Upper lobe of right lung (tissue), 1 donor: ENCODE results near the gene FOXJ3. TPM values are rescaled to one million over a fixed set of nuclear protein-coding genes. Genes with fewer than 3 reads are reported as not detected.

ENCODE experiments used
- ATAC-seq: fragments of 200-7000 bp; cut with Tn5 transposase; one replicate; pipeline ENCODE4 v1.9.1; 2020; ENCODE audit warnings: mild to moderate bottlenecking, moderate library complexity
- DNase-seq: peaks from one replicate; pipeline ENCODE4 v3.0.0-alpha.2; 2020
- H3K27ac ChIP-seq: fragments of 200-600 bp; one replicate; pipeline ENCODE4 v1.8.0; 2022
- H3K27me3 ChIP-seq: fragments of 200-600 bp; one replicate; pipeline ENCODE4 v1.8.0; 2022; ENCODE audit warnings: mild to moderate bottlenecking
- H3K36me3 ChIP-seq: fragments of 200-600 bp; one replicate; pipeline ENCODE4 v1.8.0; 2022
- H3K4me1 ChIP-seq: fragments of 200-600 bp; one replicate; pipeline ENCODE4 v1.8.0; 2022
- H3K4me3 ChIP-seq: fragments of 200-600 bp; one replicate; pipeline ENCODE4 v1.8.0; 2022; ENCODE audit warnings: mild to moderate bottlenecking
- H3K9me3 ChIP-seq: fragments of 200-600 bp; one replicate; pipeline ENCODE4 v1.8.0; 2022
- intact Hi-C: fragments of 100-400 bp; cut with DNase I; formaldehyde crosslinking; loops from one replicate; pipeline ENCODE4 v1.11.0; 2022
- total RNA-seq: library from RNA; stranded (reverse); fragmentation: NEBNext Ultra II Directional; extraction: Animal tissue kit (Norgen Biotek cat#: 25700); gene quantifications from one replicate; pipeline ENCODE4 v1.2.1, GENCODE V29; 2021
- TF ChIP-seq, protein P1 (sequence below): fragments of 200-600 bp; IDR thresholded peaks from one replicate; pipeline ENCODE4 v1.8.0; 2022; ENCODE audit warnings: antibody characterized with exemption
- donor health status: DM: no; HTN: yes; CAD: no; lungs with severe emphysema.

FOXJ3 gene
- total RNA-seq, 1 donor from 2014 or later, result 47.0 TPM

DNA sequence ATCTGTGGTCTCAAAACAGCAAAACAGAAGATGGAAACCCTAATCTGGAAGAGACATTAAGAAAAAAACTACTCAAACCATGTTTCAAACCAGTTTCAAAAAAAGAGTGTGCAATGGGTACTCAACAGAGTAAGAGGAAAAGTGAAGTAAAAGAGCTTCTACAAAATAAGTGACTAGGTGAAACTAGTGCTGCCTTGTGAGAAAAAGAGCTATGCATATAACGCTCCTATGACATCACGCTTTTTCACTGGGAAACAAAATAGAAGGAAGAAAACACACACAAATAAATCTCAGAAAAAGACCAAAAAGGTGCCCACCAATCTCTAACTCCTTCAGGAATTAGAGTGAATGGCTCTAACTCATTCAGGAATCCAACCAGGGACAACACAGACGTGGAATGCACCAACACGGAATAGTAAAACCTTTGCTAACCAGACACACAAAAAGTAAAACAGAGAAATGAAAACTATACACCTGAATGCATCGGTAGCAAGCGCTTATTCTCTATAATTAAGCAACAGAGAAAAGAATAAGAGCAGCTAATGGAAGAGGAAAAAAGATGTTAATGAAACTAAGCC is 1.3 kb downstream of the FOXJ3 start:
- H3K4me1 ChIP-seq, result peaks cover 26% of the 10 kb centered on the region
- DNase-seq, result no peak
- H3K36me3 ChIP-seq, result no peaks in the 10 kb centered on the region
- intact Hi-C loops, result no loop called here
- peak overlapping the region; percentile 98 for H3K4me3 ChIP-seq
- no peaks in the 10 kb centered on the region for H3K9me3 ChIP-seq
- H3K27ac ChIP-seq, result peak overlapping the region; percentile 90
- H3K27me3 ChIP-seq, result no peaks in the 10 kb centered on the region
- TF ChIP-seq, protein P1, sequence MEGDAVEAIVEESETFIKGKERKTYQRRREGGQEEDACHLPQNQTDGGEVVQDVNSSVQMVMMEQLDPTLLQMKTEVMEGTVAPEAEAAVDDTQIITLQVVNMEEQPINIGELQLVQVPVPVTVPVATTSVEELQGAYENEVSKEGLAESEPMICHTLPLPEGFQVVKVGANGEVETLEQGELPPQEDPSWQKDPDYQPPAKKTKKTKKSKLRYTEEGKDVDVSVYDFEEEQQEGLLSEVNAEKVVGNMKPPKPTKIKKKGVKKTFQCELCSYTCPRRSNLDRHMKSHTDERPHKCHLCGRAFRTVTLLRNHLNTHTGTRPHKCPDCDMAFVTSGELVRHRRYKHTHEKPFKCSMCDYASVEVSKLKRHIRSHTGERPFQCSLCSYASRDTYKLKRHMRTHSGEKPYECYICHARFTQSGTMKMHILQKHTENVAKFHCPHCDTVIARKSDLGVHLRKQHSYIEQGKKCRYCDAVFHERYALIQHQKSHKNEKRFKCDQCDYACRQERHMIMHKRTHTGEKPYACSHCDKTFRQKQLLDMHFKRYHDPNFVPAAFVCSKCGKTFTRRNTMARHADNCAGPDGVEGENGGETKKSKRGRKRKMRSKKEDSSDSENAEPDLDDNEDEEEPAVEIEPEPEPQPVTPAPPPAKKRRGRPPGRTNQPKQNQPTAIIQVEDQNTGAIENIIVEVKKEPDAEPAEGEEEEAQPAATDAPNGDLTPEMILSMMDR, result no peak
- no peak for ATAC-seq

- Histone ChIP-seq H3K27me3 (no peaks in the 10 kb centered on the region), H3K4me3 (no peak overlapping the region), H3K4me1 (peaks cover 26% of the 10 kb centered on the region), H3K36me3 (no peaks in the 10 kb centered on the region), H3K9me3 (no peaks in the 10 kb centered on the region), H3K27ac (no peak overlapping the region)
- intact Hi-C loops, result no loop called here
- TF ChIP-seq, protein P1, result no peak
- ATAC-seq, result no peak
- no peak for DNase-seq
These were observed 2.2 kb downstream of the FOXJ3 start for GRCh38 chr1:42332877-42333276.

DNA sequence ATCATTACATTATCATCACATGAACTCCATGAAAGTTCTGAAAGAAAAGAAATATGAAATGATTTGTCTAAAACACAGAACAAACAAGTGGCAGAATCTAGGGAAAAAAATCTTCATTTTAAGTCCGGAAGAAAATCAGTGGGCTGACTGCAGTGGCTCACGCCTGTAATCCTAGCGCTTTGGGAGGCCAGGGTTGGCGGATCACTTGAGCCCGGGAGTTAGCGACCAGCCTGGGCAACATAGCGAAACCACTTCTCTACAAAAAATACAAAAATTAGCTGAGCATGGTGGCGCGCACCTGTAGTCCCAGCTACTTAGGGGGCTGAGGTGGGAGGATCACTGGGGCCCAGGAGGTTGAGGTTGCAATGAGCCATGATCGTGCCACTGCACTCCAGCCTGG is 4.8 kb downstream of the FOXJ3 start:
- H3K9me3 ChIP-seq, result no peaks in the 10 kb centered on the region
- no peak overlapping the region for H3K4me3 ChIP-seq
- DNase-seq (no peak), ATAC-seq (no peak)
- intact Hi-C loops, result no loop called here
- no peak overlapping the region for H3K27ac ChIP-seq
- TF ChIP-seq, protein P1, result no peak
- no peaks in the 10 kb centered on the region for H3K27me3 ChIP-seq
- no peaks in the 10 kb centered on the region for H3K36me3 ChIP-seq
- H3K4me1 ChIP-seq, result peaks cover 18% of the 10 kb centered on the region

GRCh38 chr1:42328916-42329496 is 6.0 kb downstream of the FOXJ3 start:
- Histone ChIP-seq H3K36me3 (no peaks in the 10 kb centered on the region), H3K27me3 (no peaks in the 10 kb centered on the region), H3K9me3 (no peaks in the 10 kb centered on the region), H3K4me1 (peaks cover 21% of the 10 kb centered on the region), H3K4me3 (no peak overlapping the region), H3K27ac (no peak overlapping the region)
- TF ChIP-seq, protein P1, result no peak
- no peak for ATAC-seq
- no peak for DNase-seq
- intact Hi-C loops, result no loop called here

DNA sequence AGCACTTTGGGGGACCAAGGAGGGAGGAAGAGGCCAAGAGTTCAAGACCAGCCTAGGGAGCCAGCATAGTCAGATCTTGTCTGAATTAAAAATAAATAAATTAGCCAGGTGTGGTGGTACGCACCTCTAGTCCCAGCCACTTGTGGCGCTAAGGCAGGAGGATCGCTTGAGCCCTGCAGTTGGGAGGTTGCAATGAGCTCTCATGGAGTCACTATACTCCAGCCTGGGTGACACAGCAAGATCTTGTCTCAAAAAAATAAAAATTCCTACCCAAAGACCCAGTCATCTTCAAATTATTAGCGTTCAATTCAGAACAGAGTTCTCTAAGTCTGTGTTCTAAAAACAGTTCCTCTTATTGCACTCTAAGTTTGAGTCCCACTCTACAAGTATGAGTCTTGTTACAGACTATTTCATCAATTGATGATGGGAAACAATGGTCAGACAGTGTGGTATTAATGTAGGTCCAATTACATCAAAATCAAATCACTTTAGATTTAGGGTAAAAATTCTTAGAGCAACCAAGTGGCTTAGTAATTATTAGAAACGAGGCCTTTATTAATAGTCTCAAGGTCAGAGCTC is 6.9 kb downstream of the FOXJ3 start:
- TF ChIP-seq, protein P1, result no peak
- ATAC-seq, result no peak
- intact Hi-C loops, result no loop called here

More for the DNA sequence above, 6.9 kb downstream of the FOXJ3 start:
- no peaks in the 10 kb centered on the region for H3K36me3 ChIP-seq
- DNase-seq, result no peak
- H3K4me3 ChIP-seq, result no peak overlapping the region
- no peaks in the 10 kb centered on the region for H3K9me3 ChIP-seq
- no peak overlapping the region for H3K27ac ChIP-seq
- no peaks in the 10 kb centered on the region for H3K27me3 ChIP-seq
- peaks cover 15% of the 10 kb centered on the region for H3K4me1 ChIP-seq
